ENCODE data around the gene ACTL10. TPM values are rescaled to one million over a fixed set of nuclear protein-coding genes. Genes with fewer than 3 reads are reported as not detected.
"Not testable (repeated sequence)": the region's sequence is repeated elsewhere in the genome, so short reads cannot be mapped to it uniquely, and the experiment has no call there.

Gene ACTL10
- polyA plus RNA-seq, 1 donor: 0.32 TPM

- no peak for DNase-seq
Measured at GRCh38 chr20:33693741-33694638, 27.2 kb downstream of the ACTL10 start.

- DNase-seq: no peak
Measured at GRCh38 chr20:33694639-33695012, 27.9 kb downstream of the ACTL10 start.

- DNase-seq: no peak
Measured at GRCh38 chr20:33696448-33696847, 29.7 kb downstream of the ACTL10 start.

GRCh38 chr20:33697129-33697528, 30.4 kb downstream of the ACTL10 start:
- DNase-seq: no peak

DNA sequence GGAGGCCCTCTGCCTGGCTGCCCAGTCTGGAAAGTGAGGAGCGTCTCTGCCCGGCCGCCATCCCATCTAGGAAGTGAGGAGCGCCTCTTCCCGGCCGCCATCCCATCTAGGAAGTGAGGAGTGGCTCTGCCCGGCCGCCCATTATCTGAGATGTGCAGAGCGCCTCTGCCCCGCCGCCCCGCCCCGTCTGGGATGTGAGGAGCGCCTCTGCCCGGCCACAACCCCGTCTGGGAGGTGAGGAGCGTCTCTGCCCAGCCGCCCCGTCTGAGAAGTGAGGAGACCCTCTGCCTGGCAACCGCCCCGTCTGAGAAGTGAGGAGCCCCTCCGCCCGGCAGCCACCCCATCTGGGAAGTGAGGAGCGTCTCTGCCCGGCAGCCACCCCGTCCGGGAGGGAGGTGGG, 32.2 kb downstream of the ACTL10 start:
- not testable (repeated sequence) for DNase-seq

DNA sequence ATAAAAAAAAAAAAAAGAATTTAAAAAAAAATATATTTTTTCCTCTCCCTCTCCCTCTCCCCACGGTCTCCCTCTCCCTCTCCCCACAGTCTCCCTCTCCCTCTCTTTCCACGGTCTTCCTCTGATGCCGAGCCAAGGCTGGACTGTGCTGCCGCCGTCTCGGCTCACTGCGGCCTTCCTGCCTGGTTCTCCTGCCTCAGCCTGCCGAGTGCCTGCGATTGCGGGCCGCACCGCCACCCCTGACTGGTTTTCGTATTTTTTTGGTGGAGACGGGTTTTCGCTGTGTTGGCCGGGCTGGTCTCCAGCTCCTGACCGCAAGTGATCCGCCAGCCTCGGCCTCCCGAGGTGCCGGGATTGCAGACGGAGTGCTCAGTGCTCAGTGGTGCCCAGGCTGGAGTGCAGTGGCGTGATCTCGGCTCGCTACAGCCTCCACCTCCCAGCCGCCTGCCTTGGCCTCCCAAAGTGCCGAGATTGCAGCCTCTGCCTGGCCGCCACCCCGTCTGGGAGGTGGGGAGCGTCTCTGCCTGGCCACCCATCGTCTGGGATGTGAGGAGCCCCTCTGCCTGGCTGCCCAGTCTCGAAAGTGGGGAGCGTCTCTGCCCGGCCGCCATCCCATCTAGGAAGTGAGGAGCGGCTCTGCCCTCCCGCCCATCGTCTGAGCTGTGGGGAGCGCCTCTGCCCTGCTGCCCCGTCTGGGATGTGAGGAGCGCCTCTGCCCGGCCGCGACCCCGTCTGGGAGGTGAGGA, 34.1 kb downstream of the ACTL10 start:
- not testable (repeated sequence) for DNase-seq

DNA sequence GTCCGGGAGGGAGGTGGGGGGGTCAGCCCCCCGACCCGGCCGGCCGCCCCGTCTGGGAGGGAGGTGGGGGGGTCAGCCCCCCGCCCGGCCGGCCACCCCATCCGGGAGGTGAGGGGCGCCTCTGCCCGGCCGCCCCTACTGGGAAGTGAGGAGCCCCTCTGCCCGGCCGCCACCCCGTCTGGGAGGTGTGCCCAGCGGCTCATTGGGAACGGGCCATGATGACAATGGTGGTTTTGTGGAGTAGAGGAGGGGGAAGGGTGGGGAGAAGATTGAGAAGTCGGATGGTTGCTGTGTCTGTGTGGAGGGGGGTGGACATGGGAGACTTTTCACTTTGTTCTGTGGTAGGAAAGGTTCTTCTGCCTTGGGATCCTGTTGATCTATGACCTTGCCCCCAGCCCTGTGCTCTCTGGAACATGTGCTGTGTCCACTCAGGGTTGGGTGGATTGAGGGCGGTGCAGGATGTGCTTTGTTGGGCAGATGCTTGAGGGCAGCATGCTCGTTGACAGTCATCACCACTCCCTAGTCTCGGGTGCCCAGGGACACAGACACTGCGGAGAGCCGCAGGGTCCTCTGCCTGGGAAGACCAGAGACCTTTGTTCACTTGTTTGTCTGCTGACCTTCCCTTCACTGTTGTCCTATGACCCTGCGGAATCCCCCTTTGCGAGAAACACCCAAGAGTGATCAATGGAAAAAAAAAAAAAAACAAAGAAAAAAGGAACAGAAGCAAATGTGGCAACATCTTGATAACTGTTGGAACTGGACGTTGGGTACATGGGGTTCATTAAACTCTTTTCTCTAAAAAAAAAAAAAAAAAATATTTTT, 35.1 kb downstream of the ACTL10 start:
- DNase-seq: no peak

- DNase-seq: no peak
Measured at GRCh38 chr20:33702861-33703260, 36.1 kb downstream of the ACTL10 start.

DNA sequence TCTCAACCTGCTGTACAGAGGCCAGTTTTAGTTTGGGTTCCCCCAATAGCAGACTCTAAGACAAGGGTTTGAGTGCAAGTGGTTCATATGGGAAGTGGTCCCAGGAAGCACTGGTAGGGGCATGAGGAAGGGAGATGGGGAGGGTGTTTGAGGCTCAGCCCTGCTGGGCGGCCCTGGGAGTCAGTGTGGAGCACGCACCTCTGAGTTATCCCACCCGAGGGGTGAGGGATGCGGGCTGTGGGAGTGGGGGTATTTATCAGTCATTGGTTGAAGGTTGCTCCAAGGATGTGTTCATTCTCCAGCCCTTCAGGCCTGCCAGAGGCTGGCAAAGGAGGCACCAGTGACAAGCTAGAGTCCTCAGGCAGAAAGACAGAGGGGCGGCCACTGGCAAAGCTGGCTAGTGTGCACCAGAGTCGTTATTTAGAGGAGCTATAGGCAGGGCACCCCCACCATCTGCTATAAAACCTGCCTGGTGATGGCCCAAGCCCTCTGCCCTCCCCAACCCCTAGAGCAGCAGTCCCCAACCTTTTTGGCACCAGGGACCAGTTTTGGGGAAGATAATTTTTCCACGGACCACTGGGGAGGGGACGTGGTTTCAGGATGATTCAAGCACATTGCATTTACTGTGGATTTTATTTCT, 36.9 kb downstream of the ACTL10 start:
- no peak for DNase-seq

GRCh38 chr20:33704197-33704924, 37.6 kb downstream of the ACTL10 start:
- no peak for DNase-seq

GRCh38 chr20:33707668-33708067, 40.9 kb downstream of the ACTL10 start:
- no peak for DNase-seq

GRCh38 chr20:33709398-33709797, 42.7 kb downstream of the ACTL10 start:
- DNase-seq: no peak

GRCh38 chr20:33709905-33710541, 43.3 kb downstream of the ACTL10 start:
- DNase-seq: no peak

DNA sequence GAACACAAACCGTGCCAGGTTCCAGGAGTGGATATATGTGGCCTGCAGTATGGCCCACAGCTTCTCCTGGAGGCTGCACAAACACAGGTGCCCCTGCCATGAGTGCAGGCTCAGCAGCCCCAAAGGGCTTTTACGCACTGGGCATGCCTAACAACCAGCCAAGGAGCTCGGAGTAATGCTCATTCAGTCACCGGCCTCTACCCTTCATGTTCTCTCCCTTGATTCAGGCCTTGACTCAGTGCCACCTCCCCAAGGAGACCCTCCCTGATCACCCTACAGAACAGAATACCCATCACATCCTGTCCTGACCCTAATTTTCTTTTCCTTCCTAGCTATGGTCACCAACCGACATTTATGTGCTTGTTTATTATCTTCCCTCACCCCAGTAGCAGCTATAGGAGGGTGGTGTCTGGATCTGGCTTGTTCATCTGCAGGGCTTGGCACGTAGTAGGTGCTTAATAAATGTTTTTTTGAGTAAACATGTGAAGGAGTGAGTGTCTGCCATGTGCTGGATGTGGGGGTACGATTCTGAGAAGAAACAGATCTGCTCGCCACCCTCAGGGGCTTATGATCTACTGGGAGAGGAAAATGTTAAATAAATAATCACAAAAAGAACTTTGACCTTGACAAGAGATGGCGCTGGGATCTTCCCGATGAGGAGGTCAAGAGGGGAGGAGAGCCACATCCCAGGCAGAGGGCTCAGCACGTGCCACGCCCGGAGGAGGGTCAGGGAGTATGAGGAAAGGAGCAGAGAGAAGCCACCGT, 44.1 kb downstream of the ACTL10 start:
- DNase-seq: no peak

DNA sequence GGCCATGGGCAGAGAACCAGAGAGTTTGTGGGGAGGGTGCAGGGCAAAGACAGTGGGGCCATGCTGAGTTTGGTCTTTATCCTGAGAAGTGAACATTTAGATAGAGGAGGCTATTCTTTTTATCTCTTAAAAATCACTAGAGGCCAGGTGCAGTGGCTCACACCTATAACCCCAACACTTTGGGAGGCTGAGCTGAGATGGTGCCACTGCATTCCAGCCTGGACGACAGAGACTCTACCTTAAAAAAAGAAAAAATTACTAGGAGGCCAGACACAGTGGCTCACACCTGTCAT, 44.6 kb downstream of the ACTL10 start:
- DNase-seq: no peak

GRCh38 chr20:33713865-33714367, 47.2 kb downstream of the ACTL10 start:
- DNase-seq: no peak

GRCh38 chr20:33716498-33716897, 49.8 kb downstream of the ACTL10 start:
- DNase-seq: no peak

Measured in left kidney (tissue), 2 donors.